Measurements from ENCODE around the gene LYRM9. TPM values are rescaled to one million over a fixed set of nuclear protein-coding genes. Genes with fewer than 3 reads are reported as not detected.

LYRM9 gene
- polyA plus RNA-seq, 3 donors = 5.9 to 7.6 (median 6.3) TPM

- Mint-ChIP-seq H3K27ac (no peak overlapping the region), H3K4me1 (peaks cover 11% of the 10 kb centered on the region), H3K36me3 (no peaks in the 10 kb centered on the region), H3K27me3 (ENCODE audit: low read depth in 3 of 3) (peaks cover 1 to 3% (median 1%) of the 10 kb centered on the region in 3 donors), H3K4me3 (no peak overlapping the region), H3K9me3 (peaks cover 0 to 3% (median 0%) of the 10 kb centered on the region in 7 donors)
- TF ChIP-seq CTCF (IDR thresholded peaks at IDR 0.05) = no peak
- H3K4me1 ChIP-seq (ENCODE audit: control insufficient read depth in 1 of 2, insufficient read depth in 2 of 2, low read length in 2 of 2) = no peaks in the 10 kb centered on the region
- H2AFZ ChIP-seq (ENCODE audit: insufficient read depth, low read depth, low read length, poor library complexity, severe bottlenecking) = no peak overlapping the region
- 58% methylated on average over 2 of the region's 3 CpGs for WGBS (ENCODE audit: insufficient coverage)
- no peaks in the 10 kb centered on the region for H3K27me3 ChIP-seq (ENCODE audit: control insufficient read depth in 2 of 2, insufficient read depth in 2 of 2, low read length in 2 of 2)
- no peak overlapping the region for H3K9ac ChIP-seq (ENCODE audit: insufficient read depth, low read length, poor library complexity, severe bottlenecking)
- no peak overlapping the region for H3K4me2 ChIP-seq (replicated peaks; ENCODE audit: extremely low read depth, low read length, poor library complexity, severe bottlenecking)
- DNase-seq = no peak
- no peaks in the 10 kb centered on the region for H4K20me1 ChIP-seq (ENCODE audit: insufficient read depth, low read length)
- H3K27ac ChIP-seq (ENCODE audit: low read depth in 1 of 2, low read length in 2 of 2) = no peak overlapping the region
- no peaks in the 10 kb centered on the region for H3K9me3 ChIP-seq (replicated peaks in 1 of 2; ENCODE audit: control insufficient read depth in 1 of 2, insufficient read depth in 1 of 2, low read length in 2 of 2)
- no peak overlapping the region for H3K4me3 ChIP-seq (replicated peaks in 1 of 3; ENCODE audit: low read depth in 2 of 3, low read length in 3 of 3)
- intact Hi-C loops (cut with micrococcal nuclease) = no loop called here
- H3K79me2 ChIP-seq (ENCODE audit: insufficient read depth, low read length) = no peaks in the 10 kb centered on the region
- no peaks in the 10 kb centered on the region for H3K36me3 ChIP-seq (replicated peaks in 1 of 2; ENCODE audit: control insufficient read depth in 1 of 2, insufficient read depth in 2 of 2, low read length in 2 of 2)
Observed at GRCh38 chr17:27855454-27855853, 37.7 kb downstream of the LYRM9 start.

- H3K4me3 ChIP-seq (replicated peaks in 1 of 3; ENCODE audit: low read depth in 2 of 3, low read length in 3 of 3) = no peak overlapping the region
- 60% methylated on average over 1 of the region's 5 CpGs for WGBS (ENCODE audit: insufficient coverage)
- H3K4me2 ChIP-seq (replicated peaks; ENCODE audit: extremely low read depth, low read length, poor library complexity, severe bottlenecking) = no peak overlapping the region
- no peak overlapping the region for H2AFZ ChIP-seq (ENCODE audit: insufficient read depth, low read depth, low read length, poor library complexity, severe bottlenecking)
- no peaks in the 10 kb centered on the region for H3K79me2 ChIP-seq (ENCODE audit: insufficient read depth, low read length)
- H3K4me1 ChIP-seq (ENCODE audit: control insufficient read depth in 1 of 2, insufficient read depth in 2 of 2, low read length in 2 of 2) = no peaks in the 10 kb centered on the region
- no peaks in the 10 kb centered on the region for H3K36me3 ChIP-seq (replicated peaks in 1 of 2; ENCODE audit: control insufficient read depth in 1 of 2, insufficient read depth in 2 of 2, low read length in 2 of 2)
- intact Hi-C loops (cut with micrococcal nuclease) = no loop called here
- peaks cover 0 to 3% (median 0%) of the 10 kb centered on the region in 7 donors for H3K9me3 Mint-ChIP-seq
- H3K9ac ChIP-seq (ENCODE audit: insufficient read depth, low read length, poor library complexity, severe bottlenecking) = no peak overlapping the region
- no peak overlapping the region for H3K27ac ChIP-seq (ENCODE audit: low read depth in 1 of 2, low read length in 2 of 2)
- peaks cover 0 to 3% (median 1%) of the 10 kb centered on the region in 3 donors for H3K27me3 Mint-ChIP-seq (ENCODE audit: low read depth in 3 of 3)
- no peak for TF ChIP-seq CTCF (IDR thresholded peaks at IDR 0.05)
- no peaks in the 10 kb centered on the region for H3K9me3 ChIP-seq (replicated peaks in 1 of 2; ENCODE audit: control insufficient read depth in 1 of 2, insufficient read depth in 1 of 2, low read length in 2 of 2)
- DNase-seq = no peak
- H4K20me1 ChIP-seq (ENCODE audit: insufficient read depth, low read length) = no peaks in the 10 kb centered on the region
- H3K36me3 Mint-ChIP-seq = no peaks in the 10 kb centered on the region
- no peak overlapping the region for H3K4me3 Mint-ChIP-seq
- H3K27ac Mint-ChIP-seq = peak overlapping the region in 1 of 7 donors; percentile 56
- peaks cover 11% of the 10 kb centered on the region for H3K4me1 Mint-ChIP-seq
- H3K27me3 ChIP-seq (ENCODE audit: control insufficient read depth in 2 of 2, insufficient read depth in 2 of 2, low read length in 2 of 2) = no peaks in the 10 kb centered on the region
Observed at GRCh38 chr17:27854163-27854562, 39.0 kb downstream of the LYRM9 start.
